ENCODE data around the gene FOXN3.

Gene FOXN3

GRCh38 chr14:89344920-89345254 lies 72.1 kb downstream of the FOXN3 start:
- Mint-ChIP-seq H3K27ac (no peak overlapping the region), H3K4me1 (peaks cover 40% of the 10 kb centered on the region), H3K4me3 (no peak overlapping the region), H3K27me3 (no peaks in the 10 kb centered on the region), H3K36me3 (peaks cover 31% of the 10 kb centered on the region), H3K9me3 (no peaks in the 10 kb centered on the region)
- DNase-seq (ENCODE audit: low spot score in 2 of 2) (no peak), ATAC-seq (ENCODE audit: low read depth) (no peak)

DNA sequence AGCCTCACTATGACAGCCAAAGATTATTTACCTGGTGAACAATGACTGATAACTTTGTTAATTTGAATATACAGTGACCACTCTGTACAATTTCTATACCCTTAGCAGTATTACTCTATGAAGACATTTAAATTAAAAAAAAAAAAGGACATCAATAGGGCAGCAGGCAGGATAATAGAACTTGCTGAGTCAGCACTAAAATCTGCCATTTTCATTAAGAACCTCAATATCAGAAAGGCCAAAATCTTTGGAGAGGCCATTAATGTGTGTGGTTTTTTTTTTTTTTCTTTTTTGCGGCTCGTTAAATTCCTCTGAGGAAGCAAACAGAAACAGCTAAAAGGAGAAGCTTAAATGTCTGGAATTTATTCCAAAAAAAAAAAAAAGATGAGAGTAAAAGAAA lies 73.7 kb downstream of the FOXN3 start:
- peaks cover 20% of the 10 kb centered on the region for H3K36me3 Mint-ChIP-seq
- no peak overlapping the region for H3K27ac Mint-ChIP-seq

DNA sequence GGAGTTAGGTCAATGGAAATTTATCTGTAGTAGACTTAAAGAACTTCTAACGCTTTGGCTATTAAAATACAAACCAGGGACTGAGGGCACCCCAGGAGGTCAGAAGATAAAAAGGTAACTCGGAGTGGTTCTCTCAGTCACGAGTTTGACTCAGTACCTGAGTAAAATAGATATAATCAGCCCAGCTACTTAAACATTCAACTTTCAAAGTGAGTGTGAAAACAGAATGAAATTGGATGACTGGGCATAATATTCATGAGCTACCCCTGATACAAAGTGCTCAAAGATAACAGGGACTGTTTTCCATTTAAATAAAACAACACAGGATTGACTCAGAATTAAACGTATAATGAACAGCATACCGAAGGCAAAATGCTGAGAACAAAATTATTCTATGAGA lies 75.0 kb downstream of the FOXN3 start:
- Mint-ChIP-seq H3K36me3 (peaks cover 12% of the 10 kb centered on the region), H3K9me3 (no peaks in the 10 kb centered on the region), H3K4me3 (no peak overlapping the region), H3K4me1 (peaks cover 32% of the 10 kb centered on the region), H3K27ac (peak overlapping the region; percentile 77), H3K27me3 (no peaks in the 10 kb centered on the region)
- no peak for DNase-seq (ENCODE audit: low spot score in 2 of 2)
- ATAC-seq (ENCODE audit: low read depth), result no peak

More for the DNA sequence above, 73.7 kb downstream of the FOXN3 start:
- DNase-seq (ENCODE audit: low spot score in 2 of 2), result no peak
- no peak for ATAC-seq (ENCODE audit: low read depth)
- H3K9me3 Mint-ChIP-seq, result no peaks in the 10 kb centered on the region
- peaks cover 32% of the 10 kb centered on the region for H3K4me1 Mint-ChIP-seq
- H3K4me3 Mint-ChIP-seq, result no peak overlapping the region
- H3K27me3 Mint-ChIP-seq, result no peaks in the 10 kb centered on the region

- Mint-ChIP-seq H3K36me3 (peaks cover 4% of the 10 kb centered on the region), H3K4me1 (peaks cover 34% of the 10 kb centered on the region), H3K27me3 (no peaks in the 10 kb centered on the region), H3K27ac (peak overlapping the region; percentile 77), H3K9me3 (no peaks in the 10 kb centered on the region), H3K4me3 (no peak overlapping the region)
- DNase-seq (ENCODE audit: low spot score in 2 of 2) (no peak), ATAC-seq (ENCODE audit: low read depth) (peak; percentile 21)
Observed at GRCh38 chr14:89340200-89341181, 76.5 kb downstream of the FOXN3 start.

GRCh38 chr14:89339579-89339978 lies 77.5 kb downstream of the FOXN3 start:
- no peak overlapping the region for H3K4me3 Mint-ChIP-seq
- H3K4me1 Mint-ChIP-seq, result peaks cover 34% of the 10 kb centered on the region
- ATAC-seq (ENCODE audit: low read depth) (no peak), DNase-seq (ENCODE audit: low spot score in 2 of 2) (no peak)
- no peak overlapping the region for H3K27ac Mint-ChIP-seq
- H3K9me3 Mint-ChIP-seq, result no peaks in the 10 kb centered on the region
- peaks cover 4% of the 10 kb centered on the region for H3K36me3 Mint-ChIP-seq
- H3K27me3 Mint-ChIP-seq, result no peaks in the 10 kb centered on the region

GRCh38 chr14:89339158-89339557 lies 77.9 kb downstream of the FOXN3 start:
- Mint-ChIP-seq H3K9me3 (no peaks in the 10 kb centered on the region), H3K27me3 (no peaks in the 10 kb centered on the region), H3K27ac (no peak overlapping the region), H3K4me1 (peaks cover 34% of the 10 kb centered on the region), H3K4me3 (no peak overlapping the region), H3K36me3 (peaks cover 5% of the 10 kb centered on the region)
- DNase-seq (ENCODE audit: low spot score in 2 of 2) (no peak), ATAC-seq (ENCODE audit: low read depth) (no peak)

DNA sequence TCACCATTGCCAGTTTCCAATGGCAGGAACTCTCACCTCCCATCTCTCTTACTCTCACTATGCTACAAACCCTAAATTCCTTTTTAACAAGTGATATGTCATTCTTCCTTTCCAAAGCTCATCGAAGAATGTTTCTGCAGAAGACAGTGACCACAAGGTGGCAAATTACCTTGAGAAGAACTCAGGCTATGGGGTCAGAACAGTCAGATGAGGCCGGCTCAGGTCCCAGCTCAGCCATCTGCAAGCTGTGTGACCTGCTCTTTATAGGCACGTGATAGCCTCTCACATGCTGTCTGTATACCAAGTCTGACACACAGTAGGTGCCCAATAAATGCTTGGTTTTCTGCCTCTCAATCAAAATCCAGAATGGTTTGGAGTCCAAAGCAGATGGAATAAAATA lies 80.7 kb downstream of the FOXN3 start:
- H3K9me3 Mint-ChIP-seq, result no peaks in the 10 kb centered on the region

DNA sequence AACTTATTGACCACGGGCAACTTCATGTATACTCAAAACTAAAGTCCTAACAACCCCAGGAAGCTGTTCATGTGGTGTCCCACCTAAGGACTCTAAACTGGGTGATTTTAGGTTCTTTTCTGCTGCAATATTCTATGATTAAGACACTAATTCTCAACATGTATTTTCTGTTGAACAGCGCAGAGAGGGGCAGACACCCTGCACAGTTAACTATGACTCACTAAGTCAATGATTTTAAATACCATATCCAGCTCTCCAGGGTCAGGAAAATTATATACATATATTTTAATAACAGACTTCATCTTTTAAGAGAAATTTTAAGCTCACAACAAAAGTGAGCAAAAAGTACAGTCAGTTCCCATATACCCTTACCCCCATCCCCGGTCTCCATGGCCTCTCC lies 85.0 kb downstream of the FOXN3 start:
- Mint-ChIP-seq H3K4me1 (peaks cover 31% of the 10 kb centered on the region), H3K4me3 (no peak overlapping the region)

More for the DNA sequence above, 80.7 kb downstream of the FOXN3 start:
- ATAC-seq (ENCODE audit: low read depth) (peak; percentile 67), DNase-seq (ENCODE audit: low spot score in 2 of 2) (peak in 1 of 2 donors; percentile 20)
- Mint-ChIP-seq H3K36me3 (peaks cover 12% of the 10 kb centered on the region), H3K27me3 (no peaks in the 10 kb centered on the region), H3K4me3 (no peak overlapping the region), H3K4me1 (peaks cover 39% of the 10 kb centered on the region), H3K27ac (peak overlapping the region; percentile 85)

GRCh38 chr14:89331398-89331797 lies 85.6 kb downstream of the FOXN3 start:
- Mint-ChIP-seq H3K27me3 (no peaks in the 10 kb centered on the region), H3K4me1 (peaks cover 34% of the 10 kb centered on the region), H3K9me3 (no peaks in the 10 kb centered on the region), H3K27ac (peak overlapping the region; percentile 48), H3K4me3 (peak overlapping the region; percentile 29), H3K36me3 (peaks cover 17% of the 10 kb centered on the region)
- peak; percentile 89 for ATAC-seq (ENCODE audit: low read depth)
- DNase-seq (ENCODE audit: low spot score in 2 of 2), result no peak

More for the DNA sequence above, 85.0 kb downstream of the FOXN3 start:
- peaks cover 17% of the 10 kb centered on the region for H3K36me3 Mint-ChIP-seq
- DNase-seq (ENCODE audit: low spot score in 2 of 2) (no peak), ATAC-seq (ENCODE audit: low read depth) (no peak)
- H3K27me3 Mint-ChIP-seq, result no peaks in the 10 kb centered on the region
- H3K27ac Mint-ChIP-seq, result peak overlapping the region; percentile 48
- no peaks in the 10 kb centered on the region for H3K9me3 Mint-ChIP-seq

DNA sequence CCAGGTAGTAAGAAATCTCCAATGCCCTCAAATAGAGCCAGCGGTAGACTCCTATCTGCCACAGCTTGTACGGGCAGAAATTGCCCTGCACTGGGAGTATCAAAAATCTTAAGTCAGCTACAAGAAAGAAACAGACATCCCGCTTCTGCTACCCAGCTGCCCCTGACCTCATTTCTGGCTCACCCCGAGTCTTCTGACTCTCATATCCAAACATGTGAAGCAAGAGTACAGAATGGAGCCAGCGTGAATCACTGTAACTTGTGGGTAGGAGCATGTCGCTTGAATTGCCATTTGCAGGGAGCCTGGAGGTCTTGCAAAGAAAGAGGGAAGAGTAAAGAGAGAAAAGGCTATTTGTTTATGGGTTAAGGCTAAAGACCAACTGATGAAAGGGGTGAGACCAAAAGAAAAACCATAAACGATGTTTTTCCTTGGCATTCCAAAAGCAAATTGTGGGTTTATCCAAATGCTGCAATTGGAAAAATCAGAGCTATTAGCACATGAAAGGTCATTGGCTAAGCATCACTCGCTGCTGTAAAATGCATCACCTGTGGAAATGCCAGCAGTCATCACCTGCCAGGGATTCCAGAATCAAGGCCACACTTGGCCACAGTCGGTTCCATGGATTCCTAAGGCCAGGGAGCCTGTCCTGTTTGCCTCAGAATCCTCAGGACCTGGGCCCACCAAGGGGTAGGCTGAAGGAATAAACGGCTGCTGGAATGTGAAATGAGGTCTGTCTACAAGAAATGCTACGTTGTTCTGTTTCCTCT lies 86.6 kb downstream of the FOXN3 start:
- peak overlapping the region; percentile 17 for H3K4me3 Mint-ChIP-seq
- H3K36me3 Mint-ChIP-seq, result peaks cover 20% of the 10 kb centered on the region
- no peaks in the 10 kb centered on the region for H3K27me3 Mint-ChIP-seq
- no peak for ATAC-seq (ENCODE audit: low read depth)
- H3K4me1 Mint-ChIP-seq, result peaks cover 33% of the 10 kb centered on the region
- no peaks in the 10 kb centered on the region for H3K9me3 Mint-ChIP-seq
- H3K27ac Mint-ChIP-seq, result peak overlapping the region; percentile 48
- DNase-seq (ENCODE audit: low spot score in 2 of 2), result no peak

DNA sequence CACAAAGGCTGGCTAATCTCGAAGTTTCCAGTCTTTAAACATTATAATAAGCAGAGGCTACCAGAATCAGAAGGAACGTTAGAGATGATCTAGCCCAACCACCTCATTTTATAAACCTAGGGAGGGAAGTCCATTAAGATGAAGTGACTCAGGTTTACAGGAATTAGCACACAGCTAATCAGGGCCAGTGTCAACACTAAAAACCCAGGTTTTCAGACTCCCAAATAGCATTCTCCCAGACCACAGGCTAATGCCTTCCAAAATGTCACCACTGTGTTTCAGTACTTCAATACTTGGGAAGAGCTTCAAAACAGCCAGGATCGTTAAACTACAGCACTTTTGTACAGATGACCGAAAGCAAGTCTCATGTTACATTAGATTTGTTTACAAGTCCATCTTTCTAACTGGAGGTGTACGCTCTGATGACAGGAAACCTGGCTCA lies 89.2 kb downstream of the FOXN3 start:
- ATAC-seq (ENCODE audit: low read depth) (no peak), DNase-seq (ENCODE audit: low spot score in 2 of 2) (no peak)
- Mint-ChIP-seq H3K36me3 (peaks cover 20% of the 10 kb centered on the region), H3K9me3 (no peaks in the 10 kb centered on the region), H3K27ac (no peak overlapping the region), H3K4me1 (peaks cover 45% of the 10 kb centered on the region), H3K4me3 (no peak overlapping the region), H3K27me3 (no peaks in the 10 kb centered on the region)

DNA sequence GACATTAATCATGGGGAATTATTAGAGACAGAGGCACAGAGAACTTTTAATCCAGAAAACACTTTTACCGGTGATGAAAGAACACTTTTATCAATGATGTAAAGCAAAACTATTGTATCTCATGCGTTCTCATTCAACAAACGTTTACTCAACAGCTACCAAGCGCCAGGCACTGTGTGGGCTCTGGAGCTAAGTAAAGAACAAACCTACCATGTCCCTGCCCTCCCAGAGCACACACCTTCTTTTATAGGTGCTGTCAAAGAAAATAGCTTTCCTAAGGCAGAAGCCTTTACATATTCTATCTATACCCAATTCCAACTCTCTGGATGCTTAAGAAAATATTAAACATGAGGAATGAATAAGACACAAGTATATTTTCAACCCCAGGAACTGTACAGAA lies 91.1 kb downstream of the FOXN3 start:
- H3K4me1 Mint-ChIP-seq, result peaks cover 41% of the 10 kb centered on the region
- peaks cover 18% of the 10 kb centered on the region for H3K36me3 Mint-ChIP-seq
- H3K27ac Mint-ChIP-seq, result peak overlapping the region; percentile 56
- H3K27me3 Mint-ChIP-seq, result no peaks in the 10 kb centered on the region
- H3K9me3 Mint-ChIP-seq, result no peaks in the 10 kb centered on the region
- ATAC-seq (ENCODE audit: low read depth) (no peak), DNase-seq (ENCODE audit: low spot score in 2 of 2) (no peak)
- H3K4me3 Mint-ChIP-seq, result no peak overlapping the region

DNA sequence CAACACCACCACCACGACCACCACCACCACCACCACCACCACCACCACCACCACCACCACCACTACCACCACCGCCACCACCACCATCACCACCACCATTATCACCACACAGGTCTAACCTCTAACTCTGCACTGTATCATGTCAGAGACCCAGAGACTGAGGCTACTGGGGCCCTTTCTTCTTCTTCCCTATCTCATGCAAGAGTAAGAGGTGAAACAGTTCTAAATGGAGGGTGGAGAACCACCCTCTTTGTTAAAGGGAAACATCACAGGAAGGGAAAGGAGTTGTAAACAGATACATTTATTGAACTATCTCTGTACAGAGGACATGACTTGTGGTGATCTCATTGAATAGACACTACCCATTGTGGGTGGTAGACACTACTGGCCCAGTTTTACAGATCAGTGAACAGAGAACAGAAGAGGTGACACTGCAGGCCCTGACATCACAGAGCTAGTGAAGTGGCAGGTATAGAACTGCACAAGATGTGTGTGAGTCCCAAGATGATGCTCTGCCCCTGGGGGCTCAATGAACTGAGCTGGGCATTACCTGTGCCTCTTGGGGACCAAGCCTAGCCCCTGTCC lies 91.6 kb downstream of the FOXN3 start:
- no peak for ATAC-seq (ENCODE audit: low read depth)
- peaks cover 19% of the 10 kb centered on the region for H3K36me3 Mint-ChIP-seq
- no peaks in the 10 kb centered on the region for H3K9me3 Mint-ChIP-seq
- no peak overlapping the region for H3K4me3 Mint-ChIP-seq
- DNase-seq (ENCODE audit: low spot score in 2 of 2), result no peak
- peaks cover 39% of the 10 kb centered on the region for H3K4me1 Mint-ChIP-seq
- no peaks in the 10 kb centered on the region for H3K27me3 Mint-ChIP-seq
- H3K27ac Mint-ChIP-seq, result peak overlapping the region; percentile 56
